Measurements from ENCODE around the gene MYOZ3. TPM values are rescaled to one million over a fixed set of nuclear protein-coding genes. Genes with fewer than 3 reads are reported as not detected.

The MYOZ3 gene
- total and polyA plus RNA-seq, 2 of the 8 experiments (the other 6 are each of a cell fraction or from before 2014, with no cell fraction given): 9.6 to 19.1 TPM

- TF ChIP-seq JUND (IDR thresholded peaks at IDR 0.05; ENCODE audit: low read length): no peak
- no peak for TF ChIP-seq NRF1 (IDR thresholded peaks at IDR 0.05; ENCODE audit: low read depth, low read length)
- no peak for TF ChIP-seq BRCA1 (IDR thresholded peaks at IDR 0.05; ENCODE audit: low read depth, low read length)
- TF ChIP-seq CHD1 (IDR thresholded peaks at IDR 0.05; ENCODE audit: low read depth, low read length): no peak
- no peak for TF ChIP-seq PHF8 (conservative IDR thresholded peaks at IDR 0.05; ENCODE audit: low read depth, low read length)
Observed at GRCh38 chr5:150628936-150629485, 32.0 kb upstream of the MYOZ3 start (continued).
